IMR-90 (cell line): Measurements from ENCODE around the gene CCDC136. TPM values are rescaled to one million over a fixed set of nuclear protein-coding genes. Genes with fewer than 3 reads are reported as not detected.

Experiments used
- ATAC-seq: fragments of 200-7000 bp; cut with Tn5 transposase; 2 replicates; pipeline ENCODE4 v1.9.1; 2020; ENCODE audit warnings: low read depth, mild to moderate bottlenecking, moderate library complexity
- BruUV-seq: library from RNA; stranded (reverse); fragments of 400-500 nt; replicated peaks from 2 replicates; lab custom pipeline; 2021; lab: Mats Ljungman, UMichigan
- CTCF ChIA-PET: fragments of 300-600 bp; formaldehyde crosslinking; extraction: SDS; loops from one replicate; lab custom pipeline; 2021; ENCODE audit warnings: antibody characterized with exemption; lab: Yijun Ruan, JAX
- POLR2A ChIA-PET: fragments of 300-600 bp; sonication (Branson Sonifier 250); formaldehyde crosslinking; loops from one replicate; lab custom pipeline; 2022; ENCODE audit warnings: antibody characterized with exemption; ENCODE audit not compliant: unreplicated experiment; lab: Charles Lee
- DNase-seq: peaks from one replicate; pipeline ENCODE4 v3.0.0; 2013
- H2AFZ ChIP-seq: replicated peaks from 2 replicates; pipeline ENCODE3; 2013; ENCODE audit warnings: low read length, mild to moderate bottlenecking; ENCODE audit not compliant: poor library complexity
- H2AK5ac ChIP-seq: 2 replicates; pipeline ENCODE4 v1.6.1; 2013; ENCODE audit warnings: low read depth, low read length, inconsistent platforms
- H2AK9ac ChIP-seq: replicated peaks from 2 replicates; pipeline ENCODE3; 2013; ENCODE audit warnings: mild to moderate bottlenecking, low read depth, low read length, moderate library complexity; ENCODE audit not compliant: poor library complexity
- H2BK120ac ChIP-seq: 2 replicates; pipeline ENCODE4 v1.6.1; 2013; ENCODE audit warnings: low read depth, low read length, inconsistent platforms
- H2BK15ac ChIP-seq: 3 replicates; pipeline ENCODE4 v1.6.1; 2013; ENCODE audit warnings: low read depth, low read length, inconsistent platforms
- H2BK20ac ChIP-seq: 2 replicates; pipeline ENCODE4 v1.6.1; 2013; ENCODE audit warnings: low read depth, mild to moderate bottlenecking, inconsistent platforms, low read length, moderate library complexity
- H2BK5ac ChIP-seq: 2 replicates; pipeline ENCODE4 v1.6.1; 2013; ENCODE audit warnings: mild to moderate bottlenecking, low read depth, low read length, inconsistent platforms; ENCODE audit not compliant: poor library complexity, severe bottlenecking
- H3K14ac ChIP-seq: replicated peaks from 2 replicates; pipeline ENCODE4 v1.6.1; 2013; ENCODE audit warnings: low read depth, low read length, inconsistent platforms
- H3K18ac ChIP-seq: 2 replicates; pipeline ENCODE4 v1.6.1; 2013; ENCODE audit warnings: low read depth, low read length, control low read depth
- H3K23ac ChIP-seq: 2 replicates; pipeline ENCODE4 v1.6.1; 2013; ENCODE audit warnings: low read depth, low read length, inconsistent platforms
- H3K27ac ChIP-seq: 2 replicates; pipeline ENCODE4 v1.5.1; 2013; ENCODE audit warnings: mild to moderate bottlenecking, control low read depth, low read length; ENCODE audit not compliant: insufficient read depth
- H3K27me3 ChIP-seq: 2 replicates; pipeline ENCODE4 v1.6.1; 2013; ENCODE audit warnings: low read length; ENCODE audit not compliant: control insufficient read depth, insufficient read depth
- H3K36me3 ChIP-seq: 2 replicates; pipeline ENCODE4 v1.6.1; 2013; ENCODE audit warnings: low read length, mixed read lengths; ENCODE audit not compliant: control insufficient read depth, insufficient read depth
- H3K4ac ChIP-seq: 2 replicates; pipeline ENCODE4 v1.6.1; 2013; ENCODE audit warnings: low read depth, low read length, inconsistent platforms
- H3K4me1 ChIP-seq: 2 replicates; pipeline ENCODE4 v1.6.1; 2013; ENCODE audit warnings: low read length, mixed read lengths; ENCODE audit not compliant: control insufficient read depth, insufficient read depth
- H3K4me2 ChIP-seq: 2 replicates; pipeline ENCODE4 v1.6.1; 2013; ENCODE audit warnings: low read depth, mild to moderate bottlenecking, control low read depth, low read length, moderate library complexity
- H3K4me3 ChIP-seq: 2 replicates; pipeline ENCODE4 v1.5.1; 2013; ENCODE audit warnings: low read depth, mild to moderate bottlenecking, control low read depth, low read length, moderate library complexity; ENCODE audit not compliant: insufficient read depth
- H3K56ac ChIP-seq: 2 replicates; pipeline ENCODE4 v1.6.1; 2013; ENCODE audit warnings: low read length, inconsistent platforms; ENCODE audit not compliant: insufficient read depth; ENCODE audit errors: extremely low read depth
- H3K79me1 ChIP-seq, 2 experiments: 2 replicates each; pipeline ENCODE4 v1.6.1; 2013; ENCODE audit warnings: low read length in 2 of 2, inconsistent platforms in 1 of 2, low read depth in 1 of 2
- H3K9ac ChIP-seq: 2 replicates; pipeline ENCODE4 v1.6.1; 2013; ENCODE audit warnings: low read depth, low read length, control low read depth
- H3K9me1 ChIP-seq: 2 replicates; pipeline ENCODE4 v1.6.1; 2013; ENCODE audit warnings: low read length, inconsistent platforms; ENCODE audit not compliant: insufficient read depth
- H3K9me3 ChIP-seq: 2 replicates; pipeline ENCODE4 v1.6.1; 2013; ENCODE audit warnings: low read length; ENCODE audit not compliant: control insufficient read depth, insufficient read depth
- H4K20me1 ChIP-seq: 2 replicates; pipeline ENCODE4 v1.6.1; 2013; ENCODE audit warnings: low read length, inconsistent platforms; ENCODE audit not compliant: insufficient read depth
- H4K5ac ChIP-seq: 2 replicates; pipeline ENCODE4 v1.6.1; 2013; ENCODE audit warnings: mild to moderate bottlenecking, low read depth, low read length, control low read depth
- H4K8ac ChIP-seq, 2 experiments: 2 replicates each; pipeline ENCODE4 v1.6.1; 2013; ENCODE audit warnings: low read depth in 2 of 2, low read length in 2 of 2, control low read depth in 1 of 2, inconsistent platforms in 1 of 2
- H4K91ac ChIP-seq: 2 replicates; pipeline ENCODE4 v1.6.1; 2013; ENCODE audit warnings: low read depth, low read length, inconsistent platforms; ENCODE audit not compliant: insufficient read depth
- BHLHE40 ChIP-seq: fragments of 150-350 bp; IDR thresholded peaks from 2 replicates; pipeline ENCODE4 v1.6.1; 2016; ENCODE audit warnings: mild to moderate bottlenecking, low read depth, low read length
- CEBPB ChIP-seq: IDR thresholded peaks from 2 replicates; pipeline ENCODE4 v1.6.1; 2012; ENCODE audit warnings: low read depth, low read length, improper control_type of control experiment
- CHD1 ChIP-seq: IDR thresholded peaks from 2 replicates; pipeline ENCODE4 v1.6.1; 2012; ENCODE audit warnings: low read depth, low read length, improper control_type of control experiment
- FOS ChIP-seq: fragments of 150-350 bp; IDR thresholded peaks from 2 replicates; pipeline ENCODE4 v1.6.1; 2016; ENCODE audit warnings: low read depth, low read length
- MAFK ChIP-seq: IDR thresholded peaks from 2 replicates; pipeline ENCODE4 v1.6.1; 2012; ENCODE audit warnings: low read depth, low read length, improper control_type of control experiment
- MAZ ChIP-seq: IDR thresholded peaks from 2 replicates; pipeline ENCODE4 v1.6.1; 2012; ENCODE audit warnings: low read depth, mild to moderate bottlenecking, low read length, improper control_type of control experiment, moderate library complexity, borderline replicate concordance
- MXI1 ChIP-seq: IDR thresholded peaks from 2 replicates; pipeline ENCODE4 v1.6.1; 2012; ENCODE audit warnings: low read depth, mild to moderate bottlenecking, low read length, moderate library complexity, borderline replicate concordance
- NFE2L2 ChIP-seq: fragments of 150-350 bp; IDR thresholded peaks from 2 replicates; pipeline ENCODE4 v1.6.1; 2016; ENCODE audit warnings: low read depth, mild to moderate bottlenecking, low read length
- POLR2A ChIP-seq: IDR thresholded peaks from 2 replicates; pipeline ENCODE4 v1.6.1; 2012; ENCODE audit warnings: mild to moderate bottlenecking, low read depth, low read length
- RAD21 ChIP-seq: IDR thresholded peaks from 2 replicates; pipeline ENCODE4 v1.6.1; 2012; ENCODE audit warnings: low read length, improper control_type of control experiment
- RCOR1 ChIP-seq: IDR thresholded peaks from 2 replicates; pipeline ENCODE4 v1.6.1; 2012; ENCODE audit warnings: mild to moderate bottlenecking, low read length, improper control_type of control experiment; ENCODE audit not compliant: insufficient replicate concordance
- RFX5 ChIP-seq: IDR thresholded peaks from 2 replicates; pipeline ENCODE4 v1.8.0; 2012; ENCODE audit warnings: low read depth, mild to moderate bottlenecking, low read length, moderate library complexity
- SMC3 ChIP-seq: fragments of 150-350 bp; IDR thresholded peaks from 2 replicates; pipeline ENCODE4 v1.6.1; 2016; ENCODE audit warnings: low read depth, mild to moderate bottlenecking, antibody characterized with exemption, low read length, moderate library complexity
- WGBS, 2 experiments: methylation state at CpG; one replicate each; pipeline versions ENCODE4 v1.1.5 to v1.1.7; 2013; ENCODE audit warnings: missing lambda C conversion rate in 2 of 2; ENCODE audit not compliant: insufficient read length in 1 of 2; ENCODE audit errors: extremely low coverage in 2 of 2; 5-methylcytosine and 5-hydroxymethylcytosine counted together
- dilution Hi-C: fragments of 300-500 bp; cut with HindIII; formaldehyde crosslinking; loops from one replicate; pipeline ENCODE4 v1.14.3; 2018; ENCODE audit warnings: low sequenced_read_pairs; ENCODE audit not compliant: unreplicated experiment
- in situ Hi-C: fragments of 300-500 bp; cut with MboI; formaldehyde crosslinking; loops from 3 replicates; pipeline ENCODE4 v1.14.3; 2019; ENCODE audit warnings: low sequenced_read_pairs, inconsistent platforms, mixed read lengths
- intact Hi-C: fragments of 100-400 bp; cut with micrococcal nuclease; formaldehyde crosslinking; loops from 2 replicates; pipeline ENCODE4 v1.10.0; 2022
- polyA plus RNA-seq, 3 experiments: library from polyadenylated mRNA; depleted of rRNA; stranded (reverse); fragments of >200 nt; gene quantifications; 2 replicates each; pipeline ENCODE4 v1.2.3, GENCODE V29; 2012; ENCODE audit warnings: low replicate concordance in 1 of 3
- total RNA-seq: library from RNA; depleted of rRNA; stranded (reverse); fragments of >200 nt; gene quantifications from 2 replicates; pipeline ENCODE4 v1.2.3, GENCODE V29; 2012
- TF ChIP-seq, protein P1 (sequence below): conservative IDR thresholded peaks from 2 replicates; pipeline ENCODE4 v1.5.1; 2012; ENCODE audit warnings: mild to moderate bottlenecking, low read depth, low read length, improper control_type of control experiment
- TF ChIP-seq, protein P2 (sequence below): fragments of 150-350 bp; IDR thresholded peaks from 2 replicates; pipeline ENCODE4 v1.6.1; 2017; ENCODE audit warnings: mild to moderate bottlenecking, antibody characterized with exemption, low read length, low read depth
- TF ChIP-seq, protein P3 (sequence below): fragments of 150-350 bp; IDR thresholded peaks from 2 replicates; pipeline ENCODE4 v1.6.1; 2016; ENCODE audit warnings: low read depth, mild to moderate bottlenecking, low read length, moderate library complexity, borderline replicate concordance

Gene CCDC136
- total and polyA plus RNA-seq, 2 of the 4 experiments (the other 2 are of a cell fraction) = 7.7 to 18.0 TPM

DNA sequence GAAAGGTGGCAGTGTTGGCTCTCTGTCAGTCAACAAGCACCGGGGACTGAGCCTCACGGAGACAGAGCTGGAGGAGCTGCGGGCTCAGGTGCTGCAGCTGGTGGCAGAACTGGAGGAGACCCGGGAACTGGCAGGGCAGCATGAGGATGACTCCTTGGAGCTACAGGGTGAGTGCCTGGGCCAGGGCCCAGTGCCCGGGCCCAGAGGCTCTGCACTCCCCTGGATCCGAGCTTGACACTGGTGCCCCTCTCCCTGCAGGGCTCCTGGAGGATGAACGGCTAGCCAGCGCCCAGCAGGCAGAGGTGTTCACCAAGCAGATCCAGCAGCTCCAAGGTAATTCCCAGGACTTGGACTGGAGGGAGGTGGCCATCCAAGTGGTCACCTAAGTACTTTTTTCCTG lies 2.7 kb downstream of the CCDC136 start:
- Histone ChIP-seq H2AK5ac (no peak overlapping the region), H3K9ac (no peak overlapping the region), H3K27ac (no peak overlapping the region), H3K14ac (no peak overlapping the region), H4K91ac (no peak overlapping the region), H3K23ac (no peak overlapping the region; the same call in 1 of the 2 replicates), H2AK9ac (no peak overlapping the region), H4K8ac (no peak overlapping the region), H3K4me2 (no peak overlapping the region), H3K36me3 (peaks cover 6% of the 10 kb centered on the region), H3K27me3 (peaks cover 7% of the 10 kb centered on the region; the same call in 1 of the 2 replicates), H2BK20ac (no peak overlapping the region), H3K79me1 (peaks cover 0 to 13% of the 10 kb centered on the region in 2 experiments; a peak in 2 of 4 replicates), H3K4me3 (no peak overlapping the region), H3K9me3 (no peaks in the 10 kb centered on the region), H4K5ac (no peak overlapping the region), H2AFZ (no peak overlapping the region), H4K20me1 (no peaks in the 10 kb centered on the region), H2BK120ac (no peak overlapping the region), H3K18ac (no peak overlapping the region), H2BK5ac (no peak overlapping the region), H2BK15ac (no peak overlapping the region), H3K4ac (no peak overlapping the region), H3K4me1 (peaks cover 9% of the 10 kb centered on the region), H3K56ac (no peak overlapping the region), H3K9me1 (peaks cover 2% of the 10 kb centered on the region; the same call in 1 of the 2 replicates)
- dilution Hi-C loops (no loop called here), in situ Hi-C loops (no loop called here), intact Hi-C loops (loop anchor here (5.0 kb wide), 1 partner anchor 33 kb away; no protein-coding TSS in a partner anchor)
- WGBS, 2 experiments = 96% methylated on average over 4 of the region's 8 CpGs; no CpG with 5 or more reads in 1 of the 2 experiments
- TF ChIP-seq CHD1 (no peak), BHLHE40 (no peak), MXI1 (no peak), CEBPB (no peak), NFE2L2 (no peak), MAZ (no peak), SMC3 (no peak), RFX5 (no peak), RAD21 (no peak), POLR2A (no peak), FOS (no peak), MAFK (no peak), RCOR1 (no peak)
- TF ChIP-seq, protein P1, sequence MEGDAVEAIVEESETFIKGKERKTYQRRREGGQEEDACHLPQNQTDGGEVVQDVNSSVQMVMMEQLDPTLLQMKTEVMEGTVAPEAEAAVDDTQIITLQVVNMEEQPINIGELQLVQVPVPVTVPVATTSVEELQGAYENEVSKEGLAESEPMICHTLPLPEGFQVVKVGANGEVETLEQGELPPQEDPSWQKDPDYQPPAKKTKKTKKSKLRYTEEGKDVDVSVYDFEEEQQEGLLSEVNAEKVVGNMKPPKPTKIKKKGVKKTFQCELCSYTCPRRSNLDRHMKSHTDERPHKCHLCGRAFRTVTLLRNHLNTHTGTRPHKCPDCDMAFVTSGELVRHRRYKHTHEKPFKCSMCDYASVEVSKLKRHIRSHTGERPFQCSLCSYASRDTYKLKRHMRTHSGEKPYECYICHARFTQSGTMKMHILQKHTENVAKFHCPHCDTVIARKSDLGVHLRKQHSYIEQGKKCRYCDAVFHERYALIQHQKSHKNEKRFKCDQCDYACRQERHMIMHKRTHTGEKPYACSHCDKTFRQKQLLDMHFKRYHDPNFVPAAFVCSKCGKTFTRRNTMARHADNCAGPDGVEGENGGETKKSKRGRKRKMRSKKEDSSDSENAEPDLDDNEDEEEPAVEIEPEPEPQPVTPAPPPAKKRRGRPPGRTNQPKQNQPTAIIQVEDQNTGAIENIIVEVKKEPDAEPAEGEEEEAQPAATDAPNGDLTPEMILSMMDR = no peak
- TF ChIP-seq, protein P2, sequence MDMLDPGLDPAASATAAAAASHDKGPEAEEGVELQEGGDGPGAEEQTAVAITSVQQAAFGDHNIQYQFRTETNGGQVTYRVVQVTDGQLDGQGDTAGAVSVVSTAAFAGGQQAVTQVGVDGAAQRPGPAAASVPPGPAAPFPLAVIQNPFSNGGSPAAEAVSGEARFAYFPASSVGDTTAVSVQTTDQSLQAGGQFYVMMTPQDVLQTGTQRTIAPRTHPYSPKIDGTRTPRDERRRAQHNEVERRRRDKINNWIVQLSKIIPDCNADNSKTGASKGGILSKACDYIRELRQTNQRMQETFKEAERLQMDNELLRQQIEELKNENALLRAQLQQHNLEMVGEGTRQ = no peak
- TF ChIP-seq, protein P3, sequence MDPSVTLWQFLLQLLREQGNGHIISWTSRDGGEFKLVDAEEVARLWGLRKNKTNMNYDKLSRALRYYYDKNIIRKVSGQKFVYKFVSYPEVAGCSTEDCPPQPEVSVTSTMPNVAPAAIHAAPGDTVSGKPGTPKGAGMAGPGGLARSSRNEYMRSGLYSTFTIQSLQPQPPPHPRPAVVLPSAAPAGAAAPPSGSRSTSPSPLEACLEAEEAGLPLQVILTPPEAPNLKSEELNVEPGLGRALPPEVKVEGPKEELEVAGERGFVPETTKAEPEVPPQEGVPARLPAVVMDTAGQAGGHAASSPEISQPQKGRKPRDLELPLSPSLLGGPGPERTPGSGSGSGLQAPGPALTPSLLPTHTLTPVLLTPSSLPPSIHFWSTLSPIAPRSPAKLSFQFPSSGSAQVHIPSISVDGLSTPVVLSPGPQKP = no peak
- BruUV-seq = no TSS peak
- DNase-seq (no peak), ATAC-seq (no peak)
- CTCF ChIA-PET = no interaction called here
- POLR2A ChIA-PET = no interaction called here
